Measurements from ENCODE around the gene CPPED1. TPM values are rescaled to one million over a fixed set of nuclear protein-coding genes. Genes with fewer than 3 reads are reported as not detected.

CPPED1 gene
- total and polyA plus RNA-seq, 10 of the 15 experiments (the other 5 are each of a cell fraction or from before 2014, with no cell fraction given), result 7.1 to 39.0 (median 16.0) TPM

DNA sequence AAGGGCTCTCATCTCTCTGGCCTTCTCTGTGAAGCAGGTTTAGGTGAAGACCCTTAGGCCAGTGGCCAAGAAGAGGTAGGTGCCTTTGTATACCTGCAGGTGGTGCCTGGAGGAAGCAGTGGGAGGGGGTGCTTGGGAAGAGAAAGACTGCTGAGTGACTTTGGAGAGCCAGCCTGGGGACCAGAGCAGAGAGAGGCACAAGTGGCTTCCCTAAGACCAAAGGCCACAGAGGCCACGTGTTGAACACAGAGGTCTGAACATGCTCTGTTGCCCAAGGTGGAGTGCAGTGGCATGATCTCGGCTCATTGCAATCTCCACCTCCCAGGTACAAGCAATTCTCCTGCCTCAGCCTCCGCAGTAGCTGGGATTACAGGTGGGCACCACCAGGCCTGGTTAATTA lies 103.5 kb downstream of the CPPED1 start:
- H4K20me1 ChIP-seq (ENCODE audit: control insufficient read depth, insufficient read depth), result no peaks in the 10 kb centered on the region
- no peaks in the 10 kb centered on the region for H3K9me3 ChIP-seq (replicated peaks; ENCODE audit: control insufficient read depth, insufficient read depth, low read length)
- no peaks in the 10 kb centered on the region for H3K27me3 ChIP-seq (replicated peaks in 1 of 2; ENCODE audit: control insufficient read depth in 2 of 2, insufficient read depth in 2 of 2, low read length in 1 of 2)
- ChIA-PET POLR2A (no interaction called here), SMC1A (ENCODE audit: uncharacterized antibody, unreplicated experiment) (interaction anchor here (0.5 kb wide), 1 partner anchor 49 kb away, joined by 5 read pairs; no protein-coding TSS in a partner anchor), CTCF (interaction anchor here (0.6 to 1.4 kb wide), 2 partner anchors 8 to 269 kb away, joined by 3 read pairs; no protein-coding TSS in a partner anchor), RAD21 (ENCODE audit: unreplicated experiment) (no interaction called here)
- TF ChIP-seq HDGF (IDR thresholded peaks at IDR 0.05) (no peak), POLR2AphosphoS5 (IDR thresholded peaks at IDR 0.05; ENCODE audit: low read length) (no peak), NRF1 (conservative IDR thresholded peaks at IDR 0.05; ENCODE audit: low read depth, low read length) (no peak), FOXM1 (IDR thresholded peaks at IDR 0.05; ENCODE audit: low read depth, low read length) (no peak), BACH1 (IDR thresholded peaks at IDR 0.05; ENCODE audit: borderline replicate concordance) (no peak), CEBPB (IDR thresholded peaks at IDR 0.05; ENCODE audit: borderline replicate concordance in 1 of 2, low read depth in 2 of 2, low read length in 2 of 2) (no peak), KLF5 (IDR thresholded peaks at IDR 0.05; ENCODE audit: partially characterized antibody) (no peak), CBFB (IDR thresholded peaks at IDR 0.05; ENCODE audit: low read depth) (no peak)
- TF ChIP-seq, protein P1, sequence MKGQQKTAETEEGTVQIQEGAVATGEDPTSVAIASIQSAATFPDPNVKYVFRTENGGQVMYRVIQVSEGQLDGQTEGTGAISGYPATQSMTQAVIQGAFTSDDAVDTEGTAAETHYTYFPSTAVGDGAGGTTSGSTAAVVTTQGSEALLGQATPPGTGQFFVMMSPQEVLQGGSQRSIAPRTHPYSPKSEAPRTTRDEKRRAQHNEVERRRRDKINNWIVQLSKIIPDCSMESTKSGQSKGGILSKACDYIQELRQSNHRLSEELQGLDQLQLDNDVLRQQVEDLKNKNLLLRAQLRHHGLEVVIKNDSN (IDR thresholded peaks at IDR 0.05; ENCODE audit: borderline replicate concordance, extremely low read length, insufficient read depth, low read depth, low read length), result no peak
- TF ChIP-seq, protein P2, sequence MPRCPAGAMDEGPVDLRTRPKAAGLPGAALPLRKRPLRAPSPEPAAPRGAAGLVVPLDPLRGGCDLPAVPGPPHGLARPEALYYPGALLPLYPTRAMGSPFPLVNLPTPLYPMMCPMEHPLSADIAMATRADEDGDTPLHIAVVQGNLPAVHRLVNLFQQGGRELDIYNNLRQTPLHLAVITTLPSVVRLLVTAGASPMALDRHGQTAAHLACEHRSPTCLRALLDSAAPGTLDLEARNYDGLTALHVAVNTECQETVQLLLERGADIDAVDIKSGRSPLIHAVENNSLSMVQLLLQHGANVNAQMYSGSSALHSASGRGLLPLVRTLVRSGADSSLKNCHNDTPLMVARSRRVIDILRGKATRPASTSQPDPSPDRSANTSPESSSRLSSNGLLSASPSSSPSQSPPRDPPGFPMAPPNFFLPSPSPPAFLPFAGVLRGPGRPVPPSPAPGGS (IDR thresholded peaks at IDR 0.05; ENCODE audit: borderline replicate concordance, insufficient read depth, low read depth, low read length, poor library complexity, severe bottlenecking), result no peak
- H3K27ac ChIP-seq (ENCODE audit: control insufficient read depth, insufficient read depth), result no peak overlapping the region
- ATAC-seq (no peak), FAIRE-seq (no peak), DNase-seq (ENCODE audit: low read depth, low spot score) (no peak)
- intact Hi-C loops (cut with micrococcal nuclease; ENCODE audit: unreplicated experiment) (no loop called here), in situ Hi-C loops (cut with MboI) (no loop called here)
- no peak overlapping the region for H2AFZ ChIP-seq (ENCODE audit: control insufficient read depth, low read depth, low read length)
- no peaks in the 10 kb centered on the region for H3K79me2 ChIP-seq (ENCODE audit: control insufficient read depth, insufficient read depth, low read length)
- H3K4me1 ChIP-seq (ENCODE audit: control insufficient read depth, insufficient read depth, low read length), result no peaks in the 10 kb centered on the region
- BruUV-seq (replicated peaks), result no TSS peak
- 90% methylated on average over 3 of the region's 3 CpGs for WGBS (ENCODE audit: insufficient coverage, insufficient replicate concordance, low lambda C conversion rate, missing lambda C conversion rate)
- H3K4me2 ChIP-seq (ENCODE audit: control insufficient read depth, insufficient read depth), result no peak overlapping the region
- H3K9ac ChIP-seq (ENCODE audit: control insufficient read depth, insufficient read depth, low read length), result no peak overlapping the region
- H3K36me3 ChIP-seq (ENCODE audit: control insufficient read depth in 2 of 2, insufficient read depth in 2 of 2, low read length in 1 of 2), result peaks cover 0 to 1% of the 10 kb centered on the region in 2 experiments; a peak in 2 of 4 replicates
- no peak overlapping the region for H3K4me3 ChIP-seq
